Neuronal stem cell (in vitro differentiated cells): Measurements from ENCODE around the gene TASL.

Experiments
- DNase-seq: peaks from one replicate; pipeline ENCODE4 v3.0.0-alpha.2; 2013; ENCODE audit warnings: low spot score
- H2AFZ ChIP-seq: one replicate; pipeline ENCODE4 v1.6.1; 2013; ENCODE audit warnings: mild to moderate bottlenecking, low read length, inconsistent platforms
- H2AK5ac ChIP-seq: 2 replicates; pipeline ENCODE4 v1.6.1; 2013; ENCODE audit warnings: low read depth, mild to moderate bottlenecking, inconsistent platforms, low read length, moderate library complexity, mixed read lengths
- H2BK120ac ChIP-seq: 2 replicates; pipeline ENCODE4 v1.6.1; 2013; ENCODE audit warnings: low read depth, mild to moderate bottlenecking, inconsistent platforms, low read length, moderate library complexity, mixed read lengths
- H2BK12ac ChIP-seq: one replicate; pipeline ENCODE4 v1.6.1; 2013; ENCODE audit warnings: low read length, inconsistent platforms
- H2BK15ac ChIP-seq: 2 replicates; pipeline ENCODE4 v1.6.1; 2013; ENCODE audit warnings: mild to moderate bottlenecking, low read length, inconsistent platforms, mixed read lengths
- H2BK5ac ChIP-seq: one replicate; pipeline ENCODE4 v1.6.1; 2013; ENCODE audit warnings: inconsistent platforms, mild to moderate bottlenecking, low read length, moderate library complexity
- H3K14ac ChIP-seq: one replicate; pipeline ENCODE4 v1.6.1; 2013; ENCODE audit warnings: low read length, inconsistent platforms
- H3K18ac ChIP-seq: 2 replicates; pipeline ENCODE4 v1.6.1; 2013; ENCODE audit warnings: low read length, inconsistent platforms
- H3K23ac ChIP-seq: 2 replicates; pipeline ENCODE4 v1.6.1; 2013; ENCODE audit warnings: low read depth, mild to moderate bottlenecking, mixed read lengths, low read length, inconsistent platforms; ENCODE audit not compliant: poor library complexity
- H3K27ac ChIP-seq: replicated peaks from 3 replicates; pipeline ENCODE4 v1.5.1; 2013; ENCODE audit warnings: low read length, inconsistent platforms
- H3K27me3 ChIP-seq, 3 experiments: 2 replicates each; pipeline ENCODE4 v1.6.1; 2013; ENCODE audit warnings: low read length in 3 of 3, mild to moderate bottlenecking in 2 of 3, inconsistent platforms in 1 of 3, low read depth in 1 of 3, mixed read lengths in 1 of 3, moderate library complexity in 1 of 3; ENCODE audit not compliant: control insufficient read depth in 3 of 3, insufficient read depth in 3 of 3
- H3K36me3 ChIP-seq, 2 donors: replicated peaks in 1 of 2; 2 replicates each; pipeline ENCODE4 v1.6.1; 2013; ENCODE audit warnings: low read length in 2 of 2; ENCODE audit not compliant: control insufficient read depth in 2 of 2, insufficient read depth in 2 of 2
- H3K4ac ChIP-seq: 2 replicates; pipeline ENCODE4 v1.6.1; 2013; ENCODE audit warnings: inconsistent platforms, mild to moderate bottlenecking, low read length, moderate library complexity
- H3K4me1 ChIP-seq, 2 donors: 1 replicate in 1 of 2; 2 replicates in 1 of 2; pipeline ENCODE4 v1.6.1; 2013; ENCODE audit warnings: low read length in 2 of 2, low read depth in 1 of 2; ENCODE audit not compliant: control insufficient read depth in 2 of 2, insufficient read depth in 1 of 2
- H3K4me2 ChIP-seq: one replicate; pipeline ENCODE4 v1.6.1; 2013; ENCODE audit warnings: mild to moderate bottlenecking, low read length, inconsistent platforms; ENCODE audit not compliant: insufficient read depth, poor library complexity, severe bottlenecking
- H3K4me3 ChIP-seq, 2 donors: 2 replicates each; pipeline ENCODE4 v1.5.1; 2013; ENCODE audit warnings: low read length in 2 of 2, mild to moderate bottlenecking in 2 of 2, inconsistent platforms in 1 of 2, moderate library complexity in 1 of 2
- H3K79me1 ChIP-seq: one replicate; pipeline ENCODE4 v1.6.1; 2013; ENCODE audit warnings: low read depth, mild to moderate bottlenecking, inconsistent platforms, low read length, moderate library complexity
- H3K9ac ChIP-seq: one replicate; pipeline ENCODE4 v1.6.1; 2013; ENCODE audit warnings: mild to moderate bottlenecking, low read depth, low read length, inconsistent platforms; ENCODE audit not compliant: poor library complexity
- H3K9me3 ChIP-seq, 2 donors: replicated peaks in 1 of 2; 2 replicates each; pipeline versions ENCODE3 to v1.6.1; 2013; ENCODE audit warnings: low read length in 2 of 2, mild to moderate bottlenecking in 2 of 2, inconsistent platforms in 1 of 2, low read depth in 1 of 2, mixed read lengths in 1 of 2, moderate library complexity in 1 of 2; ENCODE audit not compliant: control insufficient read depth in 2 of 2, insufficient read depth in 1 of 2
- H4K8ac ChIP-seq: one replicate; pipeline ENCODE4 v1.6.1; 2013; ENCODE audit warnings: low read depth, mild to moderate bottlenecking, inconsistent platforms, low read length, moderate library complexity
- H4K91ac ChIP-seq: one replicate; pipeline ENCODE4 v1.6.1; 2013; ENCODE audit warnings: low read length, low read depth, mild to moderate bottlenecking, inconsistent platforms; ENCODE audit not compliant: poor library complexity
- WGBS, 2 donors: extraction: QIAGEN DNeasy Blood & Tissue Kit; methylation state at CpG; one replicate each; pipeline ENCODE4 v1.1.7; 2013; ENCODE audit warnings: missing lambda C conversion rate in 2 of 2, mixed read lengths in 1 of 2; ENCODE audit not compliant: insufficient read length in 2 of 2, insufficient replicate concordance in 1 of 2; ENCODE audit errors: extremely low coverage in 2 of 2; 5-methylcytosine and 5-hydroxymethylcytosine counted together

The TASL gene

DNA sequence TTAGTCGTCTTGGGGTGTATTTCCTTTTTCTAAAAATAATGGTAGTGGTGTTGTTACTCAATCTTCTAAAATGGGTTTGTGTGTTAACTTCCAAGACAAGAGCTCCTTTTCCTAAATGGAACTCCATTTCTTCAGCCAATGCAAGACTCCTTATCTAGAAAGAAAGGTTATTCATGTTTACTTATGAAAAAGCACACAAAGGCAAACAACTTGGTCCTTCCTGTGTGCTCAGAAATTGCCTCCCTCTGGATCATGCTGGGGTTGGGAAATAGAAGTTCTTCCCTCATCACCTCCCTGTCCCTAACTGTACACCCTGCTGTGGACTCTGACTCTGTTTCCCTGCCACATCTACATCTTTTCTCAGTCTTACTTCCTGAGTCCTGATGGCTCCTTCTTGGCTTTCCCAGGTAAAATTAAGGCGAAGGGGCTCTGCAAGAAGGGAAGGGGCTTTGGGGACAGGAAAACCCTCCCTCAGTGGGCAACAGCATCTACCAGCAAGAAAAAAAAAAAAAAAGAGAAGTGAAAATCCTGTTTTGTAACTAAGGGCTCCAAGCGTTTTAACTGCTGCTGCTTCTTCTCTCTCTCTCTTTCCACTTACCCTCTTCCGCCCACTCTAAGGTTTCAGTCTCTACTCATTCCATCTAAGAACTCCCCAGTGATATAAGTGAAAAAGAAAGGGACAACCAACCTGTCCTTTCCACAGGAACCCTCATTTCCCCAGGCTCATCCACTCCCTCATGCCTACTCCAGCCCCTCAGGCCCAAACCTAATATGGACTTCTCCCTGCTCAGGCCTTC is 19.8 kb upstream of the TASL start:
- no CpG with 5 or more reads among the region's 4 CpGs for WGBS, 2 donors
- H2BK12ac ChIP-seq = no peak overlapping the region
- no peak for DNase-seq

DNA sequence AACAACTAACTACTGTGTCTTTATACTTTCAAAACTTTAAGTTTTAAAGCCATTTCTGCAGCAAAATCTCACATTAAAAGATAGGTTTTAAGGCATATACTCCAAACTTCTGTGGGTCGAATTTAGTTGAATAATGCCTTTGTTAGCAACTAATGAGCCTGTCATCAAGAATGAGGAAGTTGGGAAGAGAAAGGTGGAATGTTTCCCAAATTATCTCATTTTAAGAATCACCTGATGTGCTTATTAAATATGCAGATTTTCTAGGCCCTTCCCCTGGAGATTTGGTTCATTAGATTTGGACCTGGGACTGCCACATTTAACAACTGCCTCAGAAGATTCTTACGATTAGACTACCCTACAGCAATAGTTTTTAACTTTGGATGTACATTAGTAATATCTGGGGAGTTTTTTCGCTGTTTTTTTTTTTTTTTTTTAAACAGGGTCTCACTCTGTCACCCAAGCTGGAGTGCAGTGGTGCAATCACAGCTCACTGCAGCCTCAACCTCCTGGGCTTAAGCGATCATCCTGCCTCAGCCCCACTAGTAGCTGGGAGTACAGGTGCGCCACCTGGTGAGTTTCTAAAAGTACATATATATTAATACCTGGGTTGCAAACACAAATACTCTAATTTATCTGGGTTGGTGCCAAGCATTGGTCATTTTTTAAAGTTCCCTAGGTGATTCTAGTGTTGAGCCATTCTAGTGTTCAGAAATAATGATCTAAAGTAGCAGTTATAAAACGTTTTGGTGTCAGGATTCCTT is 16.1 kb upstream of the TASL start:
- H3K23ac ChIP-seq = no peak overlapping the region
- H3K27me3 ChIP-seq = no peaks in the 10 kb centered on the region
- no peak overlapping the region for H3K4me3 ChIP-seq
- H2AFZ ChIP-seq = no peak overlapping the region
- H3K14ac ChIP-seq = no peak overlapping the region
- no peak overlapping the region for H4K91ac ChIP-seq
- no peaks in the 10 kb centered on the region for H3K9me3 ChIP-seq
- H3K18ac ChIP-seq = no peak overlapping the region
- H4K8ac ChIP-seq = no peak overlapping the region
- no peaks in the 10 kb centered on the region for H3K79me1 ChIP-seq
- H3K4me2 ChIP-seq = no peak overlapping the region
- H3K4me1 ChIP-seq = no peaks in the 10 kb centered on the region
- H2BK120ac ChIP-seq = no peak overlapping the region
- H3K36me3 ChIP-seq = no peaks in the 10 kb centered on the region
- H2BK15ac ChIP-seq = no peak overlapping the region
- H2AK5ac ChIP-seq = no peak overlapping the region
- no peak overlapping the region for H3K4ac ChIP-seq
- no peak overlapping the region for H2BK5ac ChIP-seq
- no peak overlapping the region for H3K27ac ChIP-seq
- no peak overlapping the region for H3K9ac ChIP-seq
- no CpG with 5 or more reads among the region's 6 CpGs for WGBS, 2 donors
- no peak overlapping the region for H2BK12ac ChIP-seq
- DNase-seq = no peak

More for the DNA sequence above, 19.8 kb upstream of the TASL start:
- H3K4me2 ChIP-seq = no peak overlapping the region
- H2BK15ac ChIP-seq = no peak overlapping the region
- H3K4me1 ChIP-seq = no peaks in the 10 kb centered on the region
- H4K8ac ChIP-seq = no peak overlapping the region
- no peak overlapping the region for H3K4ac ChIP-seq
- no peak overlapping the region for H2AK5ac ChIP-seq
- H3K9me3 ChIP-seq = no peaks in the 10 kb centered on the region
- H3K14ac ChIP-seq = no peak overlapping the region
- no peak overlapping the region for H3K27ac ChIP-seq
- H2AFZ ChIP-seq = no peak overlapping the region
- no peak overlapping the region for H2BK120ac ChIP-seq
- no peaks in the 10 kb centered on the region for H3K36me3 ChIP-seq
- no peak overlapping the region for H4K91ac ChIP-seq
- no peak overlapping the region for H3K9ac ChIP-seq
- H3K18ac ChIP-seq = no peak overlapping the region
- H3K27me3 ChIP-seq = no peaks in the 10 kb centered on the region
- H3K79me1 ChIP-seq = no peaks in the 10 kb centered on the region
- H2BK5ac ChIP-seq = no peak overlapping the region
- no peak overlapping the region for H3K4me3 ChIP-seq
- no peak overlapping the region for H3K23ac ChIP-seq

DNA sequence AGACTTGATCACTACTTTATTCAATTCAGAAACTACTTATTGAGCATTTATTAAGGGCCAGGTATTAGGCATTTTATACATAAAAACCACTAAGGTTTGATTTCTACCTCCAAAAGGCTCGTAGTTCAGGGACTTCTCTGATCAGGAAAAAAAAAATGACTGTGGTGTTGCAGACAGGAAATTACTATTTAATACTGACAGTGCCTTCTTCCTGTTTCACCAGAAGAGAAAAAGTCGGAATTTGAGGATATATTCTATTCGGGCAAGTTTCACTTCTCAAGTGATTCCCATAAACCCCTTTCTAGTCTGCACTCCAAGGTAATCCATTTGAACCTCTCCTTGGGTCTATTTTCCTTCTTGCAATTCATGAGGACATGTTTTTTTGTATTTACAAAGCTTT is 15.3 kb upstream of the TASL start:
- Histone ChIP-seq H2BK12ac (no peak overlapping the region), H3K9me3 (no peaks in the 10 kb centered on the region), H3K4me3 (no peak overlapping the region), H4K8ac (no peak overlapping the region), H3K4me1 (no peaks in the 10 kb centered on the region), H2BK5ac (no peak overlapping the region), H3K79me1 (no peaks in the 10 kb centered on the region), H4K91ac (no peak overlapping the region), H2BK15ac (no peak overlapping the region), H2AK5ac (no peak overlapping the region), H3K27ac (no peak overlapping the region), H3K23ac (no peak overlapping the region), H3K4ac (no peak overlapping the region), H3K36me3 (no peaks in the 10 kb centered on the region), H3K18ac (no peak overlapping the region), H3K27me3 (no peaks in the 10 kb centered on the region), H2AFZ (no peak overlapping the region), H3K4me2 (no peak overlapping the region), H3K9ac (no peak overlapping the region), H2BK120ac (no peak overlapping the region), H3K14ac (no peak overlapping the region)
- DNase-seq = no peak
- WGBS, 2 donors = no CpG with 5 or more reads among the region's 3 CpGs

DNA sequence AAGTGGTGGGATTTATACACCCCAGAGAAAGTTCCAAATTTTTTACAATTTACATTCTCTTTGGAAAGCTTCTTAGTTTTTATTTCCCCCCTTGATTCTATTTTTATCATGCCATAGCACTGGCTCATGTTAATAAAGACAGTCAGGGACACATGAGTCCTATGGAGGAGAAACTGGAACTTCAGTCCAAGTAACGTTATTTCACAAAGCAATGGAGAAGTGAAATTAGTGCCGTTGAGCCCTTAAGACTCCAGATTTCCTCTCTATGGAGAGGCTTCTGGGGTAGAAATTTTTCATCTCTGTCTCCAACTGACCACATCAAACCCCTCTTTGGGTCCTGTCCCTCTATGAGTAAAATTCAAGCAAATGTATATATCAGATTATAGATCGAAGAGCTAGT is 12.8 kb upstream of the TASL start:
- DNase-seq = no peak
- no CpG with 5 or more reads among the region's 3 CpGs for WGBS, 2 donors
- Histone ChIP-seq H3K4me3 (no peak overlapping the region), H3K27me3 (no peaks in the 10 kb centered on the region), H2AK5ac (no peak overlapping the region), H3K9ac (no peak overlapping the region), H2BK12ac (no peak overlapping the region), H3K27ac (no peak overlapping the region), H2AFZ (no peak overlapping the region), H4K8ac (no peak overlapping the region), H3K36me3 (no peaks in the 10 kb centered on the region), H3K14ac (no peak overlapping the region), H3K79me1 (no peaks in the 10 kb centered on the region), H3K4me1 (no peaks in the 10 kb centered on the region), H3K23ac (no peak overlapping the region), H2BK15ac (no peak overlapping the region), H4K91ac (no peak overlapping the region), H3K4me2 (no peak overlapping the region), H2BK120ac (no peak overlapping the region), H3K18ac (no peak overlapping the region), H3K9me3 (no peaks in the 10 kb centered on the region), H3K4ac (no peak overlapping the region), H2BK5ac (no peak overlapping the region)
